ENCODE results near the gene UGP2.

UGP2 gene

GRCh38 chr2:63841254-63842022 lies at the start of gene UGP2:
Gene UGP2, plus strand, starts transcription at chr2:63841896. Its CDS starts 290 bp downstream, at chr2:63842186.
- Histone ChIP-seq H3K9me3 (ENCODE audit: control insufficient read depth, low read length) (no peaks in the 10 kb centered on the region), H3K4me2 (ENCODE audit: low read length) (peak within 1 kb of the TSS; percentile 90), H3K27me3 (ENCODE audit: control insufficient read depth, insufficient read depth, low read length) (no peaks in the 10 kb centered on the region), H3K4me3 (ENCODE audit: low read depth, low read length) (peak within 1 kb of the TSS; percentile 93), H3K36me3 (ENCODE audit: control insufficient read depth, insufficient read depth, low read length) (no peaks in the 10 kb centered on the region), H3K79me2 (peaks cover 25% of the 10 kb centered on the region), H3K27ac (peak within 1 kb of the TSS; percentile 99), H2AFZ (peak within 1 kb of the TSS; percentile 95), H3K9ac (peak within 1 kb of the TSS; percentile 95), H3K4me1 (peaks cover 3% of the 10 kb centered on the region)
- TF ChIP-seq CTCF (IDR thresholded peaks at IDR 0.05): peak; percentile 59

- no peaks in the 10 kb centered on the region for H3K4me1 ChIP-seq
- H3K36me3 ChIP-seq (ENCODE audit: control insufficient read depth, insufficient read depth, low read length): no peaks in the 10 kb centered on the region
- no peak overlapping the region for H3K9ac ChIP-seq
- no peaks in the 10 kb centered on the region for H3K79me2 ChIP-seq
- TF ChIP-seq CTCF (IDR thresholded peaks at IDR 0.05): no peak
- no peak overlapping the region for H2AFZ ChIP-seq
- no peak overlapping the region for H3K4me2 ChIP-seq (ENCODE audit: low read length)
- no peaks in the 10 kb centered on the region for H3K27me3 ChIP-seq (ENCODE audit: control insufficient read depth, insufficient read depth, low read length)
- no peak overlapping the region for H3K4me3 ChIP-seq (ENCODE audit: low read depth, low read length)
- no peaks in the 10 kb centered on the region for H3K9me3 ChIP-seq (ENCODE audit: control insufficient read depth, low read length)
- H3K27ac ChIP-seq: no peak overlapping the region
Measured at GRCh38 chr2:63792530-63792929, 49.2 kb upstream of the UGP2 start.

- Histone ChIP-seq H3K79me2 (no peaks in the 10 kb centered on the region), H3K9ac (no peak overlapping the region), H2AFZ (no peak overlapping the region), H3K4me1 (no peaks in the 10 kb centered on the region), H3K27ac (no peak overlapping the region), H3K4me3 (ENCODE audit: low read depth, low read length) (no peak overlapping the region), H3K9me3 (ENCODE audit: control insufficient read depth, low read length) (no peaks in the 10 kb centered on the region), H3K4me2 (ENCODE audit: low read length) (no peak overlapping the region), H3K36me3 (ENCODE audit: control insufficient read depth, insufficient read depth, low read length) (no peaks in the 10 kb centered on the region), H3K27me3 (ENCODE audit: control insufficient read depth, insufficient read depth, low read length) (no peaks in the 10 kb centered on the region)
- no peak for TF ChIP-seq CTCF (IDR thresholded peaks at IDR 0.05)
Measured at GRCh38 chr2:63796366-63796765, 45.3 kb upstream of the UGP2 start.

GRCh38 chr2:63796796-63797195 lies 44.9 kb upstream of the UGP2 start:
- no peak overlapping the region for H3K9ac ChIP-seq
- no peak overlapping the region for H2AFZ ChIP-seq
- H3K36me3 ChIP-seq (ENCODE audit: control insufficient read depth, insufficient read depth, low read length): no peaks in the 10 kb centered on the region
- TF ChIP-seq CTCF (IDR thresholded peaks at IDR 0.05): no peak
- H3K4me3 ChIP-seq (ENCODE audit: low read depth, low read length): no peak overlapping the region
- no peaks in the 10 kb centered on the region for H3K4me1 ChIP-seq
- H3K79me2 ChIP-seq: no peaks in the 10 kb centered on the region
- no peak overlapping the region for H3K4me2 ChIP-seq (ENCODE audit: low read length)
- H3K27ac ChIP-seq: no peak overlapping the region
- H3K9me3 ChIP-seq (ENCODE audit: control insufficient read depth, low read length): no peaks in the 10 kb centered on the region
- H3K27me3 ChIP-seq (ENCODE audit: control insufficient read depth, insufficient read depth, low read length): no peaks in the 10 kb centered on the region

- Histone ChIP-seq H3K9me3 (ENCODE audit: control insufficient read depth, low read length) (no peaks in the 10 kb centered on the region), H3K9ac (no peak overlapping the region), H3K36me3 (ENCODE audit: control insufficient read depth, insufficient read depth, low read length) (no peaks in the 10 kb centered on the region), H3K79me2 (no peaks in the 10 kb centered on the region), H2AFZ (no peak overlapping the region), H3K27ac (no peak overlapping the region), H3K27me3 (ENCODE audit: control insufficient read depth, insufficient read depth, low read length) (no peaks in the 10 kb centered on the region), H3K4me2 (ENCODE audit: low read length) (no peak overlapping the region), H3K4me1 (no peaks in the 10 kb centered on the region), H3K4me3 (ENCODE audit: low read depth, low read length) (no peak overlapping the region)
- no peak for TF ChIP-seq CTCF (IDR thresholded peaks at IDR 0.05)
Measured at GRCh38 chr2:63801455-63801854, 40.2 kb upstream of the UGP2 start.
